GM18867 (cell line): ENCODE results near the gene OSBPL2.

Source experiments
- ATAC-seq: cut with Tn5 transposase; IDR thresholded peaks from one replicate; pipeline ENCODE4 v1.9.1; 2021; ENCODE audit warnings: mild to moderate bottlenecking, moderate library complexity; ENCODE audit not compliant: unreplicated experiment

The OSBPL2 gene

DNA sequence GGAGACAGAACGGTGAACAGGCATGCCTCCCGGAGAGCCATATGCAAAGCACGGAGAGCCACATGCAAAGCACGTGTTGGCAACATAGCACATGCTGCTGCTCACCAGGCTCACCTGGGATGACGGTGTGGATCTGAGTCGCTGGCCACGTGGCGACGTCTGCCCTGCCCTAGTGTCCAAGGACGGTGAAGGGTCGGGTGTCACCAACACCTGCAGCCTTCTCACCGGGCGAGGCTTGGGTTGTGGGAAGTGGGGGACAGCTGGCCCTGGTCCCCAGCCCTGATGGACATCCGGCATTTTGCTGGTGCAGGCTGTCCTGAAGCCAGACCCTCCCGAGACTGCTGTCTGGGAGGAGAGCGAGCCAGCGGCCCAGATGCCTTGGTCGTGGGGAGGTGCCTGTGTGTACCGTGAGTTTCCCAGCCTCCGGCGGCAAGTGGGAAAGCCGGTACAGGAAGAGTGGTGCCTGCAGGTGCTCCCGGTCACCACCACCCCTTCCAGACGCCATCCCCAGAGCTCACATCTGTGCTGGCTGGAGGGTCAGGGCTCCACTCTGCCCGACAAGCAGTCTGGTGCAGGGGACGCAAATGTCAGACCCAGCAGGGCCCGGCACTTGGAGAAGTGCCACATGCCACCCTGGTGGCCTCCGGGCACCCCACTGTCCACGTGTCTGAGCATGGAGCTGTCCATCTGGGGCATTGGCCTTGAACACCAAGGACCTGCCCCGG is 58.6 kb downstream of the OSBPL2 start:
- ATAC-seq, result no peak

DNA sequence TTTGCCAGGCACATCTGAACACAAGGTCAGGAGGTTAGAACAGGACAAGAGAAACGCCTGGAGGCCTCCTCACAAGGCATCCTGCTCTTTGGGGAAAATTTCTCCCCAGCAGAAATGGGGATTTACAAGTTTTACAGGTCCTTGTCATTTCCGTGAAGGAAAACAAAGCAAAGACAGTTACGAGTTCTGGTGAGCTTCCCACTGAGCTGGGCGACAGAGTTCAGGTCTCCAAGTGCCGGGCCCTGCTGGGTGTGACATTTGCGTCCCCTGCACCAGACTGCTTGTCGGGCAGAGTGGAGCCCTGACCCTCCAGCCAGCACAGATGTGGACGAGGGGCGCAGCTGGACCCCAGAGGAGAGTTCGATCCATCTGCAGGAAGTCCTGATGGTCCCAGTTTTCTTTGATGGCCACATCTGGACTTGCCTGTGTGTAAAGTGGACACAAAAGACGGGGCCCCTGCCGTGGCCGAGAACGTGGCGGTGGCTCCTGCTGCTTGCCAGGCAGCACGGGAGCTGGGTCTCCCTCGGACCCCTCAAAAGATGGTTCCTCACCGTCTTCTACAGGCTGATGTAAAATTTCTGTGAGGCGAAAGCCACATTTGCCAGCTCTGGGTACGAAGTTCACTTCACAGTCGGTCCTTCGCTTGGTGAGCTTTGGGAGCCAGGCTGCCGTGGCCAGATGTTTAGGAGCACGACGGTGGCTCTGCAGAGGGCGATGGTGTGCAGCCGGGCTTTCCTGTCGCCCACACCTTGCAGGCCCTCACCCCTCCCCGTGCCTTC is 59.3 kb downstream of the OSBPL2 start:
- ATAC-seq, result no peak

DNA sequence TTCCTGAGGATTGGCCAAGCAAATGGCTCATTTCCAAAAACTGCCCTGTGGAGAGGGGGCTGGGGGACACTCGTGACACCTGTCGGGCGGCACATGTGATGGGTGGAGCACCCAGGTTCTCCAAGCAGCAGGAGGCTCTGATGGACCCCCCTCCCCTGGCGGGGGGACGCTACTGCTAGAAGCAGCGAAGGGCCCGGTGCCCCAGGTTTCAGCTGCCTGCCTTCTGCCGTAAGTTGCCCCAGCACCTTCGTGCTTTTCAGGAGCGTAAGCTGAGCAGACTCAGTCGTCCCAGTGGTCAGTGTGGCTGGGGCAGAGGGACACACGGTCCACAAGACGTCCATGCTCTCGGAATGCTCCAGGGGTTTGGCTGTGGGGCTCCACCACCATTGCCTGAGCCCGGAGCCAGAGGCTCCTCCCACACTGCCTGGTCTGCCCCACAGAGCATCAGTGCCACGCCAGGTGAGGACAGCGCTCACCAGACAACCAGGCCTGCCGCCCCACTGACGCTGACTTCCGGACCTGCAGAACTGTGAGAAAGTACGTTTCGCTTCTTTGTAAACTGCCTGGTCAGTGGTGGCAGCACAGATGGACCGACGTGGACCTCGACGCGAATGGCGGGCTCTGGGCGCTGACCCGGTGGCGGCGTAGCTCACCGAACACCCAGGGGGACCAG is 60.4 kb downstream of the OSBPL2 start:
- no peak for ATAC-seq

DNA sequence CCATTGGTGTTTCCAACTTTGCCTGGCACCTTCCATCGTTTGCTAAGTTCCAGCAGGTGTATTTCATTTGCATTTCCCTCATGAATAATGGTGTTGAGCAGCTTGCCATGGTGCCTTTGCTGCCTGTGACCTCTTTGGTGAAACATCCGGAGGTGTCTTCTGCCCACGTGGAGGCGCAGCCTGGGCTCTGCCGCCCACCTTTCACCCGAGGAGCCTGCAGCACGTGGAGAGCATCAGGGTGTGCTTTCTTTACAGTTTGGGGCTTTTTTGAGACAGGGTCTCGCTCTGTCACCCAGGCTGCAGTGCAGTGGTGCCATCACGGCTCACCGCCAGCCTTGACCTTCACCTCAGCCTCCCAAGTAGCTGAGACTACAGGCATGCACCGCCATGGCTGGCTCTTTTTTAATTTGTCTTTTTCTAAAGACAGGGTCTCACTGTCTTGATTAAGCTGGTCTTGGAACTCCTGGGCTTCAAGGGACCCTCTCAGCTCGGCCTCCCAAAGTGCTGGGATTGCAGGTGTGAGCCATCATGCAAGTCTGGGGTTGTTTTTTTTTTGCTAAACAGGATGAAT is 61.4 kb downstream of the OSBPL2 start:
- no peak for ATAC-seq

DNA sequence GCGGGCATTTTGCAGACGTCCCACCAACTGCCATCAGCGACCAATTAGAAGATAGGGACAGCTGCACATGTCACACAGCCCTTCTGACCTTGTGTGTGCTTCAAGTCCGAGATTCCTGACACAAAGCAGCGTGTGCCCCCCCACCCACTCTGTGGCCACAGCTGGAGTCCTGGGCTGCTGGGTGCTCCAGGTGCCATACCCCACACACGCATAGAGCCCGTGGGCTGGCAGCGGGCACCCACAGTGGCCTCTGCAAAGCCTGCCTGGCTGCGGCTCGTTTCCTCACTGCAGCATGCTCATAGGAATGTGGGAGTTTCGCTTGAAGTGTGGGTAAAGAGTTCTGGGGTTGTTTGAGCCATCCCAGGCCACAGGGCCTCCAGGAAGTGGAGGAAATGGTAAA is 62.0 kb downstream of the OSBPL2 start:
- ATAC-seq, result no peak

DNA sequence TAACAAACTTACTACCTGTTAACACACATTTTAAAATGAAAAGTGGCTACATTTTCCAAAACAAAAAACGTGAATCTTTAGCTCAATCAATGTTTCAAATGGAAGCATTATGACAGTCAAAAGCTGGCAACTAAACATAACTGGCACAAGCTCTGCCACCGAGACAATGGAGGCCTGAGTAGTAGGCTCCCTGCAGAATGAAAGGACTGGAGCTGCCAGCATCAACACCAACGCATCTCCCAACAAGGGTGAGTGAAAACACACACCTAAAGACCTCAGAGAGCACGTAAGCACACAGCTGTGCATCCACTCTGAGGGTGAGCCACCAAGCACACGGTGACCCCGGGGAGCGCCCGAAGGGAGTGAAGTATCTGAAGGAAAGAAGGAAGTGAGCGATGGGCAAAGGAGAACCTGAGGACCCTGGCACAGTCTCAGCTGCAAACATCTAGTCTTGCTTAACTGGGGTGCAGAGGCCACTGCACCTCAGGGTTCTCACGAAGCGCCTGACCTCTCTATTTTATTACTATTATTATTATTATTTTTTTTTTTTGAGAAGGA is 62.9 kb downstream of the OSBPL2 start:
- no peak for ATAC-seq

DNA sequence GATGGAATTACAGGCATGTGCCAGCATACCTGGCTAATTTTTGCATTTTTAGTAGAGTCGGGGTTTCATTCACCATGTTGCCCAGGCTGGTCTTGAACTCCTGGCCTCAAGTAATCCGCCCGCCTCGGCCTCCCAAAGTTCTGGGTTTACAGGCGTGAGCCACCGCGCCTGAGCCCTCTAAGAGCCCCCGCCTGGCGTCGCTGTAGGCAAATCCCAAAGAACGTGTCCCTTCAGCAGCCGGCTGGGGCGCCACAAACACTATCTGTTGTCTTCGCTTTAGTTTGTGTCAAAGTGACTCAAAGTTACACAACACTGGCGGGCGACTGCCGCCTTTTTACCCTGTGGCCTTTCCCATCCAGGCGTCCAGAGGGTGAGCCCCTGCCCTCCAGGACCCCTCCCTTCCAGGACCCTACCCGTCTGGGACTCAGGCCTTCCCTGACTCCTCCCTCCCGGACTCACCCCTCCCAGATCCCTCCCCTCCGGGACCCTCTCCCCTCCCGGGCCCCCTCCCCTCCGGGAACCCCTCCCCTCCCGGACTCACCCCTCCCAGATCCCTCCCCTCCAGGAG is 63.5 kb downstream of the OSBPL2 start:
- ATAC-seq, result peak; percentile 32

DNA sequence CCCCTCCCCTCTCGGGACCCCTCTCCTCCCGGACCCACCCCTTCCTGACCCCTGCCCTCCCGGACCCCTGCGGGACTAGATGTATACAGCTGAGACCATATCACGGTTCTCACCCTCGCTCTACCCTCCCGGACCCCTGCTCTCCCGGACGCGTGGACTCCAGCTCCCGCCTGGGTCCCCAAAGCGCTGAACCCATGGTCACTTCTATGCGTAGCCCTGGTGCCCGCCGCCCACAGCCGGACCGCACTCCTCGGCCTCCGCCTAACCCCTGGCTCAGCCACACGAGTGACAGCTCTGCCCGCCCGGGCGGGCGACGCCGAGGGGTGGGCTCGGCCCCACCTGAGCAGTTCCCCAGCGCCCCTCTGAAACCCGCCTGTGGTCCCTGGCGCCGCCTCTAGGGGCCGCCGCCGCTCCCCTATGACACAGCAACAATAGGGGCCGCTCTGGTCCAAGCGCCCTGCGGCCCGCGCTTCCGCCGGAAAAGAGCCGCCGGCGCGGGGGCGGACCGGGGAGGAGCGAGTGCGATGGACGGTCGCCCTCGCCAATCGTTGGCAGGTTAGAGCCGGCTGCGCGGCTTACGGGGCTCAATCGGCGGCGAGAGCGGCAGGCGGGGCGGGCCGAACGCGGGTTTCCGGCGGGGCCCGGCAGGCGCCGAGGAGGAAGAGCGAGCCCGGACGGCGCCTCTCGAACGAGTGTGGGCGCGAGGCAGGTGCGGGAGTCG is 64.2 kb downstream of the OSBPL2 start, which contains the start of gene ADRM1:
Gene ADRM1 (plus strand): TSS at position 657 of the 721 bp plus-strand sequence. CDS start 572 bp downstream, outside the sequence.
- peak; percentile 80 for ATAC-seq

DNA sequence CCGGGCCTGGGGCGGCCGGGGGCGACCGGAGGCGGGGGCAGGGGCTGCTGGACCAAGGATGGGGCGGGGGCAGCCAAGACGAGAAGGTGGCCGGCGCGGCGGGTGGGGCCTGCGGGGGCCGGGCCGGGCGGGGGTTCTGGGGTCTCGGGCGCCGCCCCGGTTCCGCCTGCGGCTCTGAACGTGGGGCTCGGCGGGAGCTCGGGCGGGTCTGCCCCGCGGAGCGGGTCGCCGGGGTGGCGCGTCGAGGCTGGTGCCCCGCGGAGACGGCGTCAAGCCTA is 64.7 kb downstream of the OSBPL2 start:
- ATAC-seq, result no peak

DNA sequence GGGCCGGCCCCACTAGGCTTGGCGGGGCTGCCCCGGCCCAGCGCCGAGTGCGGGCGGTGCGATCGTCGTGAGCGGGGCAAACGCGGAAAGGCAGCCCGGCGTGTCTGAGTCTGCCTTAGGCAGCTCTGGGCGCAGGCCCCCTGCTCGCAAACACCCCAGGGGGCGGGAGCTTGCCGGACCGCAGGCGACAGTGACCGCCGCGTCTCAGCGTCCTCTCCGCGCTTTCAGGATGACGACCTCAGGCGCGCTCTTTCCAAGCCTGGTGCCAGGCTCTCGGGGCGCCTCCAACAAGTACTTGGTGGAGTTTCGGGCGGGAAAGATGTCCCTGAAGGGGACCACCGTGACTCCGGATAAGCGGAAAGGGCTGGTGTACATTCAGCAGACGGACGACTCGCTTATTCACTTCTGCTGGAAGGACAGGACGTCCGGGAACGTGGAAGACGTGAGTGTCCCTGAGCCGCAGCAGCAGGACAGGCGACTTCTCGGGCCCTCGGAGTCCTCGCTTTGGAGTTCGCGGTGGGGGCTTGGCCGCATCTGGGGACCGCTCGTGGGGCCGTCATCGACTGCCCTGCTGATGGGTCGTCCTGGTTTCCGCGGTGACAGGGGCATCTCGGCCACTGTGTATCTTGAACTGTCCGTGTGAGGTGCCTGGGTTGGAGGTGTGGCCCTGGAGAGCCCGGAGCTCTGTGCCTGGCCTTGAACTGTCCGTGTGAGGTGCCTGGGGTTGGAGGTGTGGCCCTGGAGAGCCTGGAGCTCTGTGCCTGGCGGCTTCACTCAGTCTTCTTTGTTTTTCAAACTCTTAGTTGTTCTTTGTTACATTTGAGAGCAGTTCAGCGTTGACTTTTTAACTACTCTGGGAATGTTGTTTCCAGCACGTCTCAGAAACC is 65.3 kb downstream of the OSBPL2 start:
- ATAC-seq, result peak; percentile 7

DNA sequence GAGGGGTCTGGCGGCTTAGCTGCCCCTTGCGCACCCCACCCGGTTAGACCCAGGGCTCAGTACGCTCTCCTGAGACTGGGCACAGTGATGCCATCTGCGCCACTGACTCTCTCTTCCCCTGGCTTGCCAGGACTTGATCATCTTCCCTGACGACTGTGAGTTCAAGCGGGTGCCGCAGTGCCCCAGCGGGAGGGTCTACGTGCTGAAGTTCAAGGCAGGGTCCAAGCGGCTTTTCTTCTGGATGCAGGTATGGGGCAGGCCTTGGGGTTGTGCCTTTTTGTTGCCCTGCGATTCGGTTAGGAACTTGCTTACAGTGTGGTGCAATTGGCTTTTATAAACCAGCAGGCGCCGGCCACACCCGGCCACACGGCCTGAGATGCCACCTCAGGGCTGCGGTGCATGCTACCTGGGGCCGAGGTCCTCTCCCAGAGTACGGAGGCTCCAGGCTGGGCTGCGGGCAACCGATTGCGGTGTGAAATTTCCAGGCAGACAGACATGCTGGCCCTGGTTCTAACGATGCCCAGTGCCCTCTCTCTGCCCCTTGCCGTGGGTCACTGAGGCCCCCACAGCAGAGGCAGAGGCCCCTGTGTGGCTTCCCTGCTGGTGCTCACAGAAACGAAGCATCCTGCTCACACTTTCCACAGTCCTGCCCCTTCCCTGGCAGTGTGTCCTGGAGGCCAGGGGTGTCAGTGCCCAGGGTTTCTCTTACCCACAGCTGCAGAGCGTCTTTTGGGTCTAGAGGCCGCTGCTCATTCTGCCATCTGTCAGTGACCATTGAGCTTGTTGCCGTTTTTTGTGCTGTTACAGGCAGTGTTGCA is 66.2 kb downstream of the OSBPL2 start:
- no peak for ATAC-seq

DNA sequence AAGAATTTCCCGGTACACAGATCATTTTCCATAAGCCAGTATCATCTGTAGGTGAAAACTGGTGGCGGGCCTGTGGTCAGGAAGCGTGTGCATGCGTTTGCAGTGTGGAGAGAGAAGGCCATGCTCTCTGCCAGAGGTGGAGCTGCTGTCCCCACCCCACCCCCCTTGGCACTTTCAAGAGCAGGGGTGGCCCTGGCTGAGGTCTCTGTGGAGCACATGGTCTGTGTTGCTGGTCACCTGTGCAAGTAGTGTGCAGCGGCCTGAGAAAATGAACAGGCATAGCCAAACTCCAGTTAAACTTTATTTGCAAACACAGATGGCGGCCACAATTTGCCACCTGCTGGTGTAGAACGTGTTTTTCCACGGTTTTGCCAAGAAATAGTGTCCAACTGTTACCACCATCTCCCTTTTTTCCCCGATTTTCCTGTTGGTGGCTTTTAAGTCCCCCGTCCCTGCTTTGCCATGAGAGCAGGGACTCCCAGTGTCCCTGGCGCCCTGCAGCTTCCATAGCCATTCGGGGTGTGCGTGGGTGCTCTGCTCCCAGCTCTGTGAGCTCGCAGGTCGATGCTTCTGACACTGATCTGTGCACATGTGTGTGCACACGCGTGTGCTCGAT is 66.9 kb downstream of the OSBPL2 start:
- ATAC-seq, result no peak

DNA sequence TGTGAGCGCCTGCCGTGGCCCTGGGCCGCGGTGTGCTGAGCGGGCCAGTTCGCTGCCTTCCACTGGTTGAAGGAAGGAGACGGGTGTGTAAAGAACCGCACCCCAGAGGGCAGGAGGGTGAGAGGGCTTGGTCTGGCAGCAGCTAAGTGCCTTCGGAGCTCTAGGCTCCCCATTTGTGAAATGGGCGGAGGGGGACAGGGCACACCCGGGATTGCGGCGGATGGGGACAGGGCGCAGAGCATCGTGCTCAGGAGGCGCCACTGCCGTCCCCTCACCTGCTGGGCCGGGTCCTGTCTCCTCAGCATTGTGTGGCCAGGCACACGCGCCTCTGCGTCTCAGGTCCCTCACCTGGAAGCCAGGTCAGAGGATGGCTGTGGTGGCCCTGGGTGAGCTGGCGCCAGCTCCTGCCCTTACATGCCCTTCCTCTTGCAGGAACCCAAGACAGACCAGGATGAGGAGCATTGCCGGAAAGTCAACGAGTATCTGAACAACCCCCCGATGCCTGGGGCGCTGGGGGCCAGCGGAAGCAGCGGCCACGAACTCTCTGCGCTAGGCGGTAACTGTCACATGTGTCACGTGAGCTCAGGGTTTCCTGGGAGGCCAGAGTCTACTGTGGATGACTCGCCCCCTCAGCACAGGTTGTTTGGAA is 67.6 kb downstream of the OSBPL2 start:
- ATAC-seq, result no peak

DNA sequence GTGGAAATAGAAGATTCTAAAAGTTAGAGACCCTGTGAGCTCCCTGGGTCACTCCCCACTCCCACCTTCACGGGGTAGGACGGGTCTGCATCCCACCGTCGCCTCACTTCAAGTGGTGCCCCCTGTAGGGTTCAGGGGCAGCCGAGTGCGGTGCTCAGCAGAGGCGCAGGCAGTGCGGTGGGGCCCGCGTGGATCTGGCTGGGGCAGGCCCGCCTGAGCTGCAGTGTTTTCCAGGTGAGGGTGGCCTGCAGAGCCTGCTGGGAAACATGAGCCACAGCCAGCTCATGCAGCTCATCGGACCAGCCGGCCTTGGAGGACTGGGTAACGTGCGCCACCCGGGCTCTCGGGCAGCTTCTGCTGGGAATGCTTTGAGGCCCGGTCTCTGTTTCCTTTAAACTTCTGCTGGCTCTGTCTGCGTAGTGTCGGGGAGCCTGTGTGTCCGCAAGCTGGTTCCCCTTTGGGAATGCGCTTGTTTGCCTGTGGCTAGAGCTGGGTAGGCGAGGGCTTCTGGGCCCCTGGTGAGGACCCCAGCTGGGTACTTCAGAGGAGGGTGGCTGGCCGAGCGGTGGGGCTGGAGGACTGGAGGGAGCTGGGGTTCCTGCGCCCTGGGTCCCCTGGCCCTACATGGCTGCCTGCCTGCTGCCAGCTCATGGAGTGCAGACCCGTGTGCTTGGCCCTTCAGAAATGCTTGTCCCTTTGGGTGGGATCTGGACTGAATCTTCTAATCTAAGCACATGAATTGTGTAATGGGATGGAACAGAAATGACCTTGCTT is 68.3 kb downstream of the OSBPL2 start:
- no peak for ATAC-seq

DNA sequence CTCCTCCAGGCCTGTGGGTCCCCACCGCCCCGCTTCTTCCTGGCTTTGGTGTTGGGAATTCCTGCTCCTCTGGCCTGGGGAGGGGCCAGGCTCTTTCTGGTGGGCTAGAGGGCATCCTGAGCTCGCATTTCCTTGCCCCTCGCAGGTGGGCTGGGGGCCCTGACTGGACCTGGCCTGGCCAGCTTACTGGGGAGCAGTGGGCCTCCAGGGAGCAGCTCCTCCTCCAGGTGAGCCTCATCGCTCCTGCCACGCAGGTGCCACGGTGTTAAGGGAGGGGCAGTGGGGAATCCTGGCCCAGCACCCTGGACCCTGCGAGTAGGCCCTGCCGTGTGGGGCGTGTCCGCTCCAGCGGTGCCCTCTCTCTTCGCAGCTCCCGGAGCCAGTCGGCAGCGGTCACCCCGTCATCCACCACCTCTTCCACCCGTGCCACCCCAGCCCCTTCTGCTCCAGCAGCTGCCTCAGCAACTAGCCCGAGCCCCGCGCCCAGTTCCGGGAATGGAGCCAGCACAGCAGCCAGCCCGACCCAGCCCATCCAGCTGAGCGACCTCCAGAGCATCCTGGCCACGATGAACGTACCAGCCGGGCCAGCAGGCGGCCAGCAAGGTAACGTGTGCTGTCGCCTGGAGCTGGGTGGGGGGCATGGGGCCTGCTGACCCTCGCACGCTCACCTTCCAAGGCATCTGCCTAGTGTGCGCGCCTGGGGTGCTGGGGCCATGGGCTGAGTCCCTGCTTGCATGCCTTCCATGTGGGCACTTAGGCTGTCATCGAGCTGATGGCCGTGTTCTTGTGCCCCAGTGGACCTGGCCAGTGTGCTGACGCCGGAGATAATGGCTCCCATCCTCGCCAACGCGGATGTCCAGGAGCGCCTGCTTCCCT is 69.1 kb downstream of the OSBPL2 start:
- ATAC-seq, result no peak
